Chondrocyte (in vitro differentiated cells): ENCODE results near the gene GADD45GIP1. TPM values are rescaled to one million over a fixed set of nuclear protein-coding genes. Genes with fewer than 3 reads are reported as not detected.

Source experiments
- DNase-seq: peaks from one replicate; pipeline ENCODE4 v3.0.0; 2021; ENCODE audit warnings: mixed read lengths, low spot score
- H3K27ac Mint-ChIP-seq: one replicate; pipeline ENCODE4 v1.8.0; 2021; ENCODE audit warnings: mild to moderate bottlenecking, moderate library complexity, mixed read lengths; ENCODE audit not compliant: unreplicated experiment
- H3K27me3 Mint-ChIP-seq: 2 replicates; pipeline ENCODE4 v1.8.0; 2021; ENCODE audit warnings: low read depth, mixed read lengths
- H3K36me3 Mint-ChIP-seq: 2 replicates; pipeline ENCODE4 v1.8.0; 2021; ENCODE audit warnings: low read depth, mixed read lengths
- H3K4me1 Mint-ChIP-seq: 2 replicates; pipeline ENCODE4 v1.8.0; 2021; ENCODE audit warnings: low read depth, mild to moderate bottlenecking, mixed read lengths
- H3K4me3 Mint-ChIP-seq: one replicate; pipeline ENCODE4 v1.8.0; 2021; ENCODE audit warnings: mild to moderate bottlenecking, moderate library complexity, mixed read lengths; ENCODE audit not compliant: unreplicated experiment
- H3K9me3 Mint-ChIP-seq: 2 replicates; pipeline ENCODE4 v1.8.0; 2021; ENCODE audit warnings: low read depth, mixed read lengths
- total RNA-seq: library from RNA; stranded (reverse); gene quantifications from 3 replicates; pipeline ENCODE4 v1.2.1, GENCODE V29; 2021
- TF ChIP-seq, protein P1 (sequence below): fragments of 200-600 bp; sonication (generic); IDR thresholded peaks from 2 replicates; pipeline ENCODE4 v1.5.0; 2021; ENCODE audit warnings: antibody characterized with exemption, mild to moderate bottlenecking, moderate library complexity

GADD45GIP1 gene
- total RNA-seq, 1 donor from 2014 or later, result 29.1 TPM

- Mint-ChIP-seq H3K4me1 (peaks cover 61% of the 10 kb centered on the region), H3K9me3 (no peaks in the 10 kb centered on the region), H3K27ac (peak overlapping the region; percentile 99), H3K27me3 (no peaks in the 10 kb centered on the region), H3K4me3 (no peak overlapping the region), H3K36me3 (peaks cover 25% of the 10 kb centered on the region)
- DNase-seq, result no peak
- TF ChIP-seq, protein P1, sequence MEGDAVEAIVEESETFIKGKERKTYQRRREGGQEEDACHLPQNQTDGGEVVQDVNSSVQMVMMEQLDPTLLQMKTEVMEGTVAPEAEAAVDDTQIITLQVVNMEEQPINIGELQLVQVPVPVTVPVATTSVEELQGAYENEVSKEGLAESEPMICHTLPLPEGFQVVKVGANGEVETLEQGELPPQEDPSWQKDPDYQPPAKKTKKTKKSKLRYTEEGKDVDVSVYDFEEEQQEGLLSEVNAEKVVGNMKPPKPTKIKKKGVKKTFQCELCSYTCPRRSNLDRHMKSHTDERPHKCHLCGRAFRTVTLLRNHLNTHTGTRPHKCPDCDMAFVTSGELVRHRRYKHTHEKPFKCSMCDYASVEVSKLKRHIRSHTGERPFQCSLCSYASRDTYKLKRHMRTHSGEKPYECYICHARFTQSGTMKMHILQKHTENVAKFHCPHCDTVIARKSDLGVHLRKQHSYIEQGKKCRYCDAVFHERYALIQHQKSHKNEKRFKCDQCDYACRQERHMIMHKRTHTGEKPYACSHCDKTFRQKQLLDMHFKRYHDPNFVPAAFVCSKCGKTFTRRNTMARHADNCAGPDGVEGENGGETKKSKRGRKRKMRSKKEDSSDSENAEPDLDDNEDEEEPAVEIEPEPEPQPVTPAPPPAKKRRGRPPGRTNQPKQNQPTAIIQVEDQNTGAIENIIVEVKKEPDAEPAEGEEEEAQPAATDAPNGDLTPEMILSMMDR, result no peak
Measured at GRCh38 chr19:12949363-12950283, 7.4 kb downstream of the GADD45GIP1 start.

- Mint-ChIP-seq H3K27me3 (no peaks in the 10 kb centered on the region), H3K27ac (no peak overlapping the region), H3K4me3 (no peak overlapping the region), H3K9me3 (no peaks in the 10 kb centered on the region), H3K4me1 (peaks cover 57% of the 10 kb centered on the region), H3K36me3 (peaks cover 24% of the 10 kb centered on the region)
- no peak for DNase-seq
- TF ChIP-seq, protein P1, result no peak
Measured at GRCh38 chr19:12948612-12949362, 8.2 kb downstream of the GADD45GIP1 start.

DNA sequence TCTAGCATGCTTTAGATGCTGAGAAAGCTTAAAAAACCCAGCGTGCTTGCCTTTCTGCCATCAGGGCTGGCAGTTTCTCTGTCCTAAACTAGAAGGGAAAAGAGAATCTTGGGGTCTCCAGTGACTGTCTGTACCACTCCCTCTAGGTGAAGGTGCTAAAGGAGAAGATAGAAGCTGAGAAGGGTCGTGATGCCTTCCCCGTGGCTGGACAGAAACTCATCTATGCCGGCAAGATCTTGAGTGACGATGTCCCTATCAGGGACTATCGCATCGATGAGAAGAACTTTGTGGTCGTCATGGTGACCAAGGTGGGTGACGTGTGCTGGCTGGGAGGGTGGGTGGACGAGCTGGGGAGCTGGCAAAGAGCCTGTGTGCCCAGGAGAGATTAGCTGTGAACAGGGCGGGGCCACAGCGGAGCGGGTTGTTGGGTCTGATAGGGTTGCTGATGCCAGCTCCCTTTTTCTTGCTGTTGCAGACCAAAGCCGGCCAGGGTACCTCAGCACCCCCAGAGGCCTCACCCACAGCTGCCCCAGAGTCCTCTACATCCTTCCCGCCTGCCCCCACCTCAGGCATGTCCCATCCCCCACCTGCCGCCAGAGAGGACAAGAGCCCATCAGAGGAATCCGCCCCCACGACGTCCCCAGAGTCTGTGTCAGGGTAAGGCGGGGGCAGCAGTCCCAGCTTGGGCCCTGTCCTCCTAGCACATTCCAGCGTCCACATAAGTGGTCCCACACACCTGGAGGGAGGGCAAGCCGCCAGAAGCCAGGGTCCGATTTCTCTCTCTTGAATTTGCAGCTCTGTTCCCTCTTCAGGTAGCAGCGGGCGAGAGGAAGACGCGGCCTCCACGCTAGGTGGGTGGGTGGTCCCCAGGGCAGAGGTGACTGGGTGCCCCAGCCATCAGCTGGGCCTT, 9.1 kb downstream of the GADD45GIP1 start:
- H3K36me3 Mint-ChIP-seq, result peaks cover 31% of the 10 kb centered on the region
- no peak overlapping the region for H3K4me3 Mint-ChIP-seq
- no peak for DNase-seq
- H3K27ac Mint-ChIP-seq, result peak overlapping the region; percentile 78
- TF ChIP-seq, protein P1, result no peak
- no peaks in the 10 kb centered on the region for H3K27me3 Mint-ChIP-seq
- H3K4me1 Mint-ChIP-seq, result peaks cover 56% of the 10 kb centered on the region
- H3K9me3 Mint-ChIP-seq, result no peaks in the 10 kb centered on the region

GRCh38 chr19:12946731-12947496, 10.1 kb downstream of the GADD45GIP1 start:
- H3K4me1 Mint-ChIP-seq, result peaks cover 55% of the 10 kb centered on the region
- no peak for DNase-seq
- H3K36me3 Mint-ChIP-seq, result peaks cover 35% of the 10 kb centered on the region
- TF ChIP-seq, protein P1, result no peak
- peak overlapping the region; percentile 83 for H3K4me3 Mint-ChIP-seq
- H3K9me3 Mint-ChIP-seq, result no peaks in the 10 kb centered on the region
- H3K27me3 Mint-ChIP-seq, result no peaks in the 10 kb centered on the region
- peak overlapping the region; percentile 95 for H3K27ac Mint-ChIP-seq
